ENCODE data around the gene C3orf85. TPM values are rescaled to one million over a fixed set of nuclear protein-coding genes. Genes with fewer than 3 reads are reported as not detected.

Gene C3orf85
- total RNA-seq (not detected), total RNA-seq (0 reads per million in 2 donors)

GRCh38 chr3:109136523-109136922 lies at the start of gene C3orf85:
Gene C3orf85, plus strand, starts transcription at chr3:109136719. Its CDS starts 129 bp downstream, at chr3:109136848.
- no peak within 1 kb of the TSS for H3K27ac Mint-ChIP-seq
- H3K4me1 Mint-ChIP-seq, result no peaks in the 10 kb centered on the region
- H3K9me3 ChIP-seq (ENCODE audit: control insufficient read depth, low read length, poor library complexity, severe bottlenecking), result no peaks in the 10 kb centered on the region
- ATAC-seq (no peak), DNase-seq (no peak)
- no peak within 1 kb of the TSS for H3K4me3 Mint-ChIP-seq
- H3K27me3 Mint-ChIP-seq, result peaks cover 13% of the 10 kb centered on the region
- H3K36me3 Mint-ChIP-seq (ENCODE audit: low read depth), result no peaks in the 10 kb centered on the region

- Mint-ChIP-seq H3K27me3 (peaks cover 28% of the 10 kb centered on the region), H3K4me3 (no peak overlapping the region), H3K36me3 (ENCODE audit: low read depth) (no peaks in the 10 kb centered on the region), H3K4me1 (peaks cover 2% of the 10 kb centered on the region), H3K27ac (no peak overlapping the region)
- no peak for DNase-seq
- no peaks in the 10 kb centered on the region for H3K9me3 ChIP-seq (ENCODE audit: control insufficient read depth, low read length, poor library complexity, severe bottlenecking)
- ATAC-seq, result no peak
These were observed 47.3 kb upstream of the C3orf85 start for GRCh38 chr3:109089265-109089664.

DNA sequence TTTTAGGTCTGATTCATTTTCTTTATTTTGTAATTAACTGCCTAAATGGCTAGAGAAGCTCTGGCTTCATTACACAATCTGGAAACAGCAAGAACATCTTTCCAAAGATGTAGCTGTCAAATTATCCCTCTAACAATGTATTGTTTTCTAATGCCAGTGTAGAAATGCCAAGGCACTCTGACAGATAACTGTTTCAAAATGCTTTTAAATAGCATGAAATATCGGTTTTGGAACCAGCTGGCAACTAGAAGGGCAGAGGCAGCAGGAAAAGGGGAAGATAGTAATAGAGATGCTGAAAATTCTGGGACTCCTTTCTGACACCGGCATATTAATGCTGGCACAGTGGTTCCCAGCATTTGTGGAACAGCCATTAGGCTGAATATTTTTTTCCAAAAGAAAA lies 44.7 kb upstream of the C3orf85 start:
- Mint-ChIP-seq H3K36me3 (ENCODE audit: low read depth) (no peaks in the 10 kb centered on the region), H3K27ac (no peak overlapping the region), H3K4me1 (peaks cover 2% of the 10 kb centered on the region), H3K4me3 (no peak overlapping the region), H3K27me3 (peaks cover 18% of the 10 kb centered on the region)
- no peaks in the 10 kb centered on the region for H3K9me3 ChIP-seq (ENCODE audit: control insufficient read depth, low read length, poor library complexity, severe bottlenecking)
- ATAC-seq (no peak), DNase-seq (no peak)

DNA sequence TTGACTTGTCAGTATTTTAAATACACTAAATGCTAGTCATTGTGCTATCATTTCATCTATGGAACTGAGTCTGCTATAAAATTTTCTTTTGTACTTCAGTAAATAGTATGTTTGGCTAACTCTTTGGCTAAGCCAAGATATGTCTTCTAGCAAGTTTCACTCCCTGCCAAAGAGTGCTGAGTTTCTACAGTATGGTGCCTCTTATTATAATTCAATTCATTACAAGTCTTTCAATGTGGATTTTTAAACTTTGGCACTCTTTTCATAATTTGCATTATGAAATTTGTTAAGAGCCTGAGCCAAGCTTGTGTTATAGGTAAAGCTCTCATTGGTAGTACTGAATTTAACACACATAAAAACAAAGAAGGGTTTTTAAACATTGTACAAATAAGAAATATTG lies 43.0 kb upstream of the C3orf85 start:
- Mint-ChIP-seq H3K4me1 (peaks cover 2% of the 10 kb centered on the region), H3K27me3 (peaks cover 9% of the 10 kb centered on the region), H3K27ac (no peak overlapping the region), H3K36me3 (ENCODE audit: low read depth) (no peaks in the 10 kb centered on the region), H3K4me3 (no peak overlapping the region)
- ATAC-seq (no peak), DNase-seq (no peak)
- H3K9me3 ChIP-seq (ENCODE audit: control insufficient read depth, low read length, poor library complexity, severe bottlenecking), result no peaks in the 10 kb centered on the region

- Mint-ChIP-seq H3K27me3 (peaks cover 8% of the 10 kb centered on the region), H3K4me3 (no peak overlapping the region), H3K36me3 (ENCODE audit: low read depth) (no peaks in the 10 kb centered on the region), H3K4me1 (peaks cover 2% of the 10 kb centered on the region), H3K27ac (no peak overlapping the region)
- DNase-seq (no peak), ATAC-seq (no peak)
- no peaks in the 10 kb centered on the region for H3K9me3 ChIP-seq (ENCODE audit: control insufficient read depth, low read length, poor library complexity, severe bottlenecking)
These were observed 41.4 kb upstream of the C3orf85 start for GRCh38 chr3:109095166-109095565.

DNA sequence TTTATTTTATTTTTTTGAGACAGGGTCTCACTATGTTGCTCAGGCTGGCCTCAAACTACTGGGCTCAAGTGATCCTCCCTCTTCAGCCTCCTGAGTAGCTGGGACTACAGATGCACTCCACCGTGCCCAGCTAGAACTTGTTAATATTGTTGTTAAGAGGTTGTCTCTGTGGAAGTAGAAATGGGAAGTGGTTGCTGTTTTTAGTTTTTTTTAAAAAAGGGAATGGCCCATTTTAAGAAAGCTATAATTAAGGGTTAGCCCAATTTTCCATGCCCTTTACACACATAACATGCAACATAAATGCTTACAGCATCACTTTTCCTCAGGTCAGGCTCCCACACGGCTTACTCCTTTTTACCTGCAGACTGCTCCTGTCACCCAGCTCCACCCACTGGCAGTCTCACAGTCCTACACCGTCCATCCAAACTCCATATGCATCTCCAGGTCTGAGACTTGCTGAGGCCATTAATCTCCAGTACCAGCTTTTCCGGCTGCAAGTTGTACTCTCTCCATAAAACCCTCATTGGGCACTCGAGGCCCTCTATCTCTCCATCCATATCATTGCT lies 38.4 kb upstream of the C3orf85 start:
- no peak for DNase-seq
- Mint-ChIP-seq H3K27ac (no peak overlapping the region), H3K4me1 (peaks cover 2% of the 10 kb centered on the region), H3K36me3 (ENCODE audit: low read depth) (no peaks in the 10 kb centered on the region), H3K4me3 (no peak overlapping the region), H3K27me3 (peaks cover 14% of the 10 kb centered on the region)
- ATAC-seq, result no peak
- H3K9me3 ChIP-seq (ENCODE audit: control insufficient read depth, low read length, poor library complexity, severe bottlenecking), result no peaks in the 10 kb centered on the region

GRCh38 chr3:109109574-109109973 lies 26.9 kb upstream of the C3orf85 start:
- Mint-ChIP-seq H3K36me3 (ENCODE audit: low read depth) (peaks cover 3% of the 10 kb centered on the region), H3K4me3 (no peak overlapping the region), H3K4me1 (peaks cover 2% of the 10 kb centered on the region), H3K27ac (no peak overlapping the region), H3K27me3 (peaks cover 30% of the 10 kb centered on the region)
- ATAC-seq (no peak), DNase-seq (no peak)
- no peaks in the 10 kb centered on the region for H3K9me3 ChIP-seq (ENCODE audit: control insufficient read depth, low read length, poor library complexity, severe bottlenecking)

- Mint-ChIP-seq H3K36me3 (ENCODE audit: low read depth) (no peaks in the 10 kb centered on the region), H3K4me1 (no peaks in the 10 kb centered on the region), H3K27ac (no peak overlapping the region), H3K27me3 (peaks cover 22% of the 10 kb centered on the region), H3K4me3 (no peak overlapping the region)
- ATAC-seq, result no peak
- no peaks in the 10 kb centered on the region for H3K9me3 ChIP-seq (ENCODE audit: control insufficient read depth, low read length, poor library complexity, severe bottlenecking)
- DNase-seq, result no peak
These were observed 23.4 kb upstream of the C3orf85 start for GRCh38 chr3:109112946-109113760.

- Mint-ChIP-seq H3K27me3 (peaks cover 16% of the 10 kb centered on the region), H3K4me3 (no peak overlapping the region), H3K4me1 (no peaks in the 10 kb centered on the region), H3K36me3 (ENCODE audit: low read depth) (no peaks in the 10 kb centered on the region), H3K27ac (no peak overlapping the region)
- no peak for DNase-seq
- no peak for ATAC-seq
- H3K9me3 ChIP-seq (ENCODE audit: control insufficient read depth, low read length, poor library complexity, severe bottlenecking), result no peaks in the 10 kb centered on the region
These were observed 21.8 kb upstream of the C3orf85 start for GRCh38 chr3:109114746-109115145.

DNA sequence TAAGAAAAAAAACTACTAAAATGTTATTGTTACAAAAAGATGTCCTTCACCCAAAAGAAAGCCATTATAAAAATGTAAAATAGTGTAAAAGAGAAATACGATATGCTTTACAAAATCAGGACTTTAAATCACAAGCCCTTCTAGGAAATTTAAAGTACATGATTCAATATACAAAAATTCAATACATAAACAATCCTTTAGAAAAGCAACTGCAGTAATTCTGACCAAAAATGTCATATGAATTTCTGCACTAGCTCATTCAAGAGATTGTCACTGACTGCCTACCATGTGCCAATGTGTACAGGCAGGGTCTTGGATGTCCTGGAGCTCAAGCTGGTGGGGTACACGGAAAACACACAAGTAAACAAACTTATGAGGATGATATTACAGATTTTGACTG lies 21.1 kb upstream of the C3orf85 start:
- ATAC-seq (no peak), DNase-seq (no peak)
- H3K36me3 Mint-ChIP-seq (ENCODE audit: low read depth), result no peaks in the 10 kb centered on the region
- H3K4me3 Mint-ChIP-seq, result no peak overlapping the region
- no peaks in the 10 kb centered on the region for H3K9me3 ChIP-seq (ENCODE audit: control insufficient read depth, low read length, poor library complexity, severe bottlenecking)
- no peak overlapping the region for H3K27ac Mint-ChIP-seq
- no peaks in the 10 kb centered on the region for H3K4me1 Mint-ChIP-seq
- H3K27me3 Mint-ChIP-seq, result peaks cover 11% of the 10 kb centered on the region

DNA sequence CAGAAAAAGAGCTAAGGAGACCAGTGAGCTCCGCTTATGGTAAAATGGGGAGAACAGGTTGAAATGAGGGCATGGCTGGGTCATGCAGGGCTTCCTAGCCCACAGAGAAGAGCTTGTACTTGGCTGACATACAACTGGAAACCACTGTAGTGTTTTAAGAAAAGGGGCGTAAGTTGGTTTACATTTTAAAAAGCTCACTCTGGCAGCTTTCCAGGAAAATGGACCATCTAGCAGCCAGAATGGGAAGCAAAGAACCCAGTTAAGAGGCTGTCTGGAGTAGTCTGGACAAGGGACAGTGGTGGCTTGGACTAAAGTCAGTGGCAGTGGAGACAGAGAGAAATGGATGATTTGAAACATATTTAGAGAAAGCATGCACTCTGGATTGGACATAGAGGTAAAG lies 20.5 kb upstream of the C3orf85 start:
- DNase-seq, result no peak
- H3K27ac Mint-ChIP-seq, result no peak overlapping the region
- H3K4me1 Mint-ChIP-seq, result no peaks in the 10 kb centered on the region
- H3K4me3 Mint-ChIP-seq, result no peak overlapping the region
- no peaks in the 10 kb centered on the region for H3K9me3 ChIP-seq (ENCODE audit: control insufficient read depth, low read length, poor library complexity, severe bottlenecking)
- peaks cover 11% of the 10 kb centered on the region for H3K27me3 Mint-ChIP-seq
- H3K36me3 Mint-ChIP-seq (ENCODE audit: low read depth), result no peaks in the 10 kb centered on the region
- ATAC-seq, result no peak

GRCh38 chr3:109117939-109118338 lies 18.6 kb upstream of the C3orf85 start, which contains the start of gene MORC1:
Gene MORC1, minus strand, starts transcription at chr3:109118134. Its CDS starts 75 bp downstream, at chr3:109118059.
- H3K4me1 Mint-ChIP-seq, result no peaks in the 10 kb centered on the region
- H3K27me3 Mint-ChIP-seq, result peaks cover 6% of the 10 kb centered on the region
- H3K4me3 Mint-ChIP-seq, result no peak within 1 kb of the TSS
- no peaks in the 10 kb centered on the region for H3K9me3 ChIP-seq (ENCODE audit: control insufficient read depth, low read length, poor library complexity, severe bottlenecking)
- H3K27ac Mint-ChIP-seq, result no peak within 1 kb of the TSS
- no peak for ATAC-seq
- no peaks in the 10 kb centered on the region for H3K36me3 Mint-ChIP-seq (ENCODE audit: low read depth)
- DNase-seq, result no peak

DNA sequence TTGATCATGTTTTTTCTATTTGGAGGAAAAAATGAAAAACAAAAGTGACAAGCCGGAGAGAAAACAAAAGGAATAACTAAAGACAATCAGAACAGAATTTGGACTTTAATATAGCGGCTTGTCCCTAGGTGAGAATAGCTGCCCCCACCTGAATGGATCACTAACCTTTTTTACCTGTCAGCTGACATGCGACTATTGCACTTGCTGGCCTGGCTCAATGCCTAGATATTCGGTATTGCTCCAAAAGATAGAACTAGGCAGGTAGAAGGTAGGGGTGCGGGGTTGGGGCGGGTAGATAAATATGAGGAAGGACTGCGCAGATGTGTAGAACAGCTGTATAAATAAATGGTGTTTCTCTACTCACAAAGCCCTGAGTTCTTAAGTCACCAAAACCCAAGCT lies 17.9 kb upstream of the C3orf85 start:
- H3K9me3 ChIP-seq (ENCODE audit: control insufficient read depth, low read length, poor library complexity, severe bottlenecking), result no peaks in the 10 kb centered on the region
- Mint-ChIP-seq H3K36me3 (ENCODE audit: low read depth) (no peaks in the 10 kb centered on the region), H3K27me3 (peaks cover 4% of the 10 kb centered on the region), H3K4me1 (no peaks in the 10 kb centered on the region), H3K27ac (no peak overlapping the region), H3K4me3 (no peak overlapping the region)
- DNase-seq, result no peak
- ATAC-seq, result no peak

DNA sequence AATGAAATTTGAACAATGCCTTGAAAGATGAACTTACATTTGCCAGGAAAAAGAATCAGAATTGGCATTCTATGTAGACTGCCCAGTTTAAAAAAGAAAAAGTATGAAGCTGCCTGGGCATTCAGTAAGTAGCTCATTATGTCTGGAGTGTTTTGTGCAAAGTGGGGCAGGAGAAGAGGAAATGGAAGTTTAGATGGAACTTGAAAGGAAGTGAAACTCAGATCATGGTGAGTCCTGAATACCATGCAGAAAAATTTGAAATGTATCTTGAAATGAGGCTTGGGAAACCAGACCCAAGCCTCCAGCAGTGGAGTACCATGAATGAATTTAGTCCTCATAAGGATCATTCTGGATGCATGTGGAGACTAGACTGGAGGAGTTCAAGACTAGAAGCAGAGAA lies 13.8 kb upstream of the C3orf85 start:
- no peaks in the 10 kb centered on the region for H3K4me1 Mint-ChIP-seq
- H3K4me3 Mint-ChIP-seq, result no peak overlapping the region
- H3K27me3 Mint-ChIP-seq, result no peaks in the 10 kb centered on the region
- ATAC-seq, result no peak
- no peaks in the 10 kb centered on the region for H3K9me3 ChIP-seq (ENCODE audit: control insufficient read depth, low read length, poor library complexity, severe bottlenecking)
- no peak for DNase-seq
- H3K36me3 Mint-ChIP-seq (ENCODE audit: low read depth), result no peaks in the 10 kb centered on the region
- H3K27ac Mint-ChIP-seq, result no peak overlapping the region

Data from T-helper 17 cell (primary cell).